Activated B cell treated with CpG ODN at 0.5 μM for 24 hours (primary cell): ENCODE measurements around the gene ZIC4. TPM values are rescaled to one million over a fixed set of nuclear protein-coding genes. Genes with fewer than 3 reads are reported as not detected.

Source experiments
- ATAC-seq: fragments of 200-7000 bp; cut with Tn5 transposase; one replicate; pipeline ENCODE4 v1.10.0; 2021; ENCODE audit warnings: low read depth, mild to moderate bottlenecking, moderate library complexity
- CTCF ChIA-PET: fragments of 350-600 bp; sonication (Branson Sonifier 250); formaldehyde crosslinking; loops from one replicate; lab custom pipeline; 2021; ENCODE audit warnings: antibody characterized with exemption; lab: Charles Lee
- POLR2A ChIA-PET: fragments of 350-600 bp; sonication (Branson Sonifier 250); formaldehyde crosslinking; loops from one replicate; lab custom pipeline; 2021; ENCODE audit warnings: antibody characterized with exemption; lab: Charles Lee
- DNase-seq: peaks from one replicate; pipeline ENCODE4 v3.0.0; 2022
- H3K27ac Mint-ChIP-seq: one replicate; pipeline ENCODE4 v1.8.0; 2020; ENCODE audit warnings: mixed read lengths
- H3K27me3 Mint-ChIP-seq: one replicate; pipeline ENCODE4 v1.8.0; 2021; ENCODE audit warnings: mixed read lengths
- H3K36me3 Mint-ChIP-seq: one replicate; pipeline ENCODE4 v1.8.0; 2021; ENCODE audit warnings: low read depth, mixed read lengths
- H3K4me1 Mint-ChIP-seq: one replicate; pipeline ENCODE4 v1.8.0; 2021; ENCODE audit warnings: mixed read lengths
- H3K4me3 Mint-ChIP-seq: one replicate; pipeline ENCODE4 v1.8.0; 2020; ENCODE audit warnings: mild to moderate bottlenecking, mixed read lengths
- H3K9me3 Mint-ChIP-seq: one replicate; pipeline ENCODE4 v1.8.0; 2020; ENCODE audit warnings: mixed read lengths
- intact Hi-C: fragments of 100-400 bp; cut with micrococcal nuclease; formaldehyde crosslinking; loops from one replicate; pipeline ENCODE4 v1.15.1; 2024
- total RNA-seq: library from RNA; stranded (reverse); gene quantifications from 2 replicates; pipeline ENCODE4 v1.2.3, GENCODE V29; 2022
- TF ChIP-seq, protein P1 (sequence below): fragments of 200-600 bp; IDR thresholded peaks from one replicate; pipeline ENCODE4 v1.8.0; 2022; ENCODE audit warnings: antibody characterized with exemption, mild to moderate bottlenecking

Gene ZIC4
- total RNA-seq, 1 donor from 2014 or later, result not detected

DNA sequence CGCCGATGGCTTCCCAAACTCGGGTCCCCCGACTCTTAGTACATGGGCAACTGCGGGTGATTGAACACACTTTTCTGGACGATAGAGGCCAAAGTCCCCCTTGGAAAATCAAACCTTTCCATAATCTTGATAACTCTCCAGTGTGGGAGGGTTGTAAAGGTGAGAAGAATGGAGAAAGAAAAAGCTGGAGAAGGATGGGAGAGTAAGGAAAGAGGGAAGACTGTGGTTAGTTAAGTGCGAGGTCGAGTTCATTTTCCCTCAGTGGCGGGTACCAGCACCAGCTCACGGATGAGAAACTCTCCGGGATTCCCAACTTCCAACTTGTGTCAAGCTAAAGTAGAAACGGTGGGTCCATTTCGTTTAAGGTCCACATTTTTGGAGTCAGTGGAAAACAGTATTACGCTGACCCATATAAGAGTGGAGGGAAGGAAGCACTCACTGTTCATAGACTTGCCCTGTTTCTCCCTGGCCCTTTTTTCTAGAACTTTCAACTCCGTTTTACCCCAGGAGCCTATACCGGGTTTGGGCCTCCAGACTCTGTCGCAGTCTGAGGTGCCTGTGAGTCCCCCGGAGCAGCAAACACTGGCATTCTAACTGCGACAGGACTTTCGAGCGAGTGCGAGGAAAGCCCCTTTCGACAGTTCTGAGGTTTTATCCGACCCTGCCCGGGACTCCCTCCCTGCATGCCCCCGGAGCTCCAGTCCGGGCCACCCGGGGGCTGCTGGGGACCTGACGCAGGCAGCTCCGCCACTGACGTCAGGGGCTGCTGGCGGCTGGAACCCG, 17.6 kb upstream of the ZIC4 start:
- ChIA-PET CTCF (no interaction called here), POLR2A (no interaction called here)
- Mint-ChIP-seq H3K4me3 (no peak overlapping the region), H3K36me3 (no peaks in the 10 kb centered on the region), H3K27ac (no peak overlapping the region), H3K27me3 (peaks cover 52% of the 10 kb centered on the region), H3K9me3 (peaks cover 4% of the 10 kb centered on the region), H3K4me1 (no peaks in the 10 kb centered on the region)
- no peak for DNase-seq
- intact Hi-C loops, result no loop called here
- TF ChIP-seq, protein P1, sequence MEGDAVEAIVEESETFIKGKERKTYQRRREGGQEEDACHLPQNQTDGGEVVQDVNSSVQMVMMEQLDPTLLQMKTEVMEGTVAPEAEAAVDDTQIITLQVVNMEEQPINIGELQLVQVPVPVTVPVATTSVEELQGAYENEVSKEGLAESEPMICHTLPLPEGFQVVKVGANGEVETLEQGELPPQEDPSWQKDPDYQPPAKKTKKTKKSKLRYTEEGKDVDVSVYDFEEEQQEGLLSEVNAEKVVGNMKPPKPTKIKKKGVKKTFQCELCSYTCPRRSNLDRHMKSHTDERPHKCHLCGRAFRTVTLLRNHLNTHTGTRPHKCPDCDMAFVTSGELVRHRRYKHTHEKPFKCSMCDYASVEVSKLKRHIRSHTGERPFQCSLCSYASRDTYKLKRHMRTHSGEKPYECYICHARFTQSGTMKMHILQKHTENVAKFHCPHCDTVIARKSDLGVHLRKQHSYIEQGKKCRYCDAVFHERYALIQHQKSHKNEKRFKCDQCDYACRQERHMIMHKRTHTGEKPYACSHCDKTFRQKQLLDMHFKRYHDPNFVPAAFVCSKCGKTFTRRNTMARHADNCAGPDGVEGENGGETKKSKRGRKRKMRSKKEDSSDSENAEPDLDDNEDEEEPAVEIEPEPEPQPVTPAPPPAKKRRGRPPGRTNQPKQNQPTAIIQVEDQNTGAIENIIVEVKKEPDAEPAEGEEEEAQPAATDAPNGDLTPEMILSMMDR, result no peak
- ATAC-seq, result no peak

DNA sequence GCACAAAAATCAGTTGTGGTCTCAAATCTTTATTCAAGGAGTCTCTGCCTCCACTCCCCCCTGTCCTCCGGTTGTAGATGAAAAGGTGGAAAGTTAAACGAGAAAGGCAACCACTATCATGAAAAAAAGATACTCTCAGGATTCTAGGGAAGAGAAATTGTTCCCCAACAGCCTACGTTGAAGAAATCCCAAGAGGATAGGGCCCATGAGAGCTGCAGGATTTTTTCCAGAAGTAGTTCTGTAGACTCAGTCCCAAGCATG, 17.1 kb upstream of the ZIC4 start:
- Mint-ChIP-seq H3K27me3 (peaks cover 56% of the 10 kb centered on the region), H3K36me3 (no peaks in the 10 kb centered on the region), H3K4me1 (no peaks in the 10 kb centered on the region), H3K4me3 (no peak overlapping the region), H3K9me3 (peaks cover 4% of the 10 kb centered on the region), H3K27ac (no peak overlapping the region)
- TF ChIP-seq, protein P1, result no peak
- ChIA-PET CTCF (no interaction called here), POLR2A (no interaction called here)
- ATAC-seq, result no peak
- no peak for DNase-seq
- intact Hi-C loops, result no loop called here

DNA sequence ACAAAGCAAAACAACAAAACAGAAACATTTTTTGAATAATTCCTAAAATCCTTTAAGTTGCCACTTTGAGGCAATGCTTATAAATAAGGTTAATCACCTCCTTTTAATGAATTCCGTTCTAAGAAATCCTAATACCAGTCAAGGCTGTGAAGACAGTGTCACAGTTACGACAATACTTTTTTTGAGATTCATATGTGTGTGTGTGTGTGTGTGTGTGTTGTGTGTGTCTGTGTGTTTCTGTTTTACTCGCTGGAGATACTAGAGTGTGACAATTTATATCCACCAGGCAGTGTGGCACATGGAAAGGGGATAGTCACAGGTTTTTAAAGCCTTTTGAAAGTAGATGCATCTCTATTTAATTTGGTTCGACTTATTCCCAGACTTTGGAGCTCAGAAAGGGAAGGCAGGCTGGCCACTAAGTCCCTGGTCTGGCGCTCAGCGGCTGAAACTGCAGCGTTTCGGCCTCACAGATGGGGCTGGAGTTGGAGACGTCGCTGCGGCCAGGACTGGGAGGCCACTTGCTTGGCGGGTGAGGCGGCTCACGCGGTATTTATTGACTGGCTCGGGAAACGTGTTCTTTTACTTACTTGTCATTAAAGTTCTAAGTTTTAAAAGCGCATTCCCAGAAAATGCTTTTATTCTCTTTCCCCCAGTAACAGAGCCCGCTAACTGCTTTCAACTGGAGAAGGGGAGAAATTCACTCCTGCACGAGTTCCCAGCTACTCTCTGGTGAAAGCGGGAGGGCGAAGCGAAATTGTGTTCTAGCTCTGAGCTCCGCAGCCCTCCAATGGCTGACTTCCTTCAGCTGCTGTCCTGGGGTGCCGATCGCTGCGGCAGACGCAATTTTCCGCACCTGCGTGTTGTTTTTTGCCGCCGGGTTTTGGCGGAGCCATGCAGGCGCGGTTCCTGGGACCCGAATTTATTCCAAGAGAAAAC, 16.5 kb upstream of the ZIC4 start:
- H3K27ac Mint-ChIP-seq, result no peak overlapping the region
- H3K4me3 Mint-ChIP-seq, result no peak overlapping the region
- DNase-seq (no peak), ATAC-seq (no peak)
- peaks cover 61% of the 10 kb centered on the region for H3K27me3 Mint-ChIP-seq
- intact Hi-C loops, result no loop called here
- no peaks in the 10 kb centered on the region for H3K36me3 Mint-ChIP-seq
- ChIA-PET POLR2A (no interaction called here), CTCF (no interaction called here)
- TF ChIP-seq, protein P1, result no peak
- H3K4me1 Mint-ChIP-seq, result no peaks in the 10 kb centered on the region
- peaks cover 4% of the 10 kb centered on the region for H3K9me3 Mint-ChIP-seq

- ATAC-seq (no peak), DNase-seq (no peak)
- intact Hi-C loops, result no loop called here
- POLR2A ChIA-PET, result no interaction called here
- H3K4me1 Mint-ChIP-seq, result no peaks in the 10 kb centered on the region
- H3K4me3 Mint-ChIP-seq, result no peak overlapping the region
- CTCF ChIA-PET, result no interaction called here
- H3K27ac Mint-ChIP-seq, result no peak overlapping the region
- TF ChIP-seq, protein P1, result no peak
- H3K9me3 Mint-ChIP-seq, result peaks cover 4% of the 10 kb centered on the region
- H3K36me3 Mint-ChIP-seq, result no peaks in the 10 kb centered on the region
- H3K27me3 Mint-ChIP-seq, result peaks cover 65% of the 10 kb centered on the region
Measured at GRCh38 chr3:147422196-147422595, 15.9 kb upstream of the ZIC4 start.

GRCh38 chr3:147421184-147421912, 15.0 kb upstream of the ZIC4 start:
- intact Hi-C loops, result no loop called here
- H3K4me1 Mint-ChIP-seq, result no peaks in the 10 kb centered on the region
- CTCF ChIA-PET, result no interaction called here
- H3K27ac Mint-ChIP-seq, result no peak overlapping the region
- H3K27me3 Mint-ChIP-seq, result peaks cover 65% of the 10 kb centered on the region
- no peak for DNase-seq
- no peak for ATAC-seq
- no peaks in the 10 kb centered on the region for H3K36me3 Mint-ChIP-seq
- peaks cover 4% of the 10 kb centered on the region for H3K9me3 Mint-ChIP-seq
- POLR2A ChIA-PET, result no interaction called here
- TF ChIP-seq, protein P1, result no peak
- H3K4me3 Mint-ChIP-seq, result no peak overlapping the region
